ENCODE results near the gene OSM. TPM values are rescaled to one million over a fixed set of nuclear protein-coding genes. Genes with fewer than 3 reads are reported as not detected.

The OSM gene
- total RNA-seq, 1 experiment from 2014 or later, result not detected

- Histone ChIP-seq H3K4me2 (ENCODE audit: low read length) (no peak overlapping the region), H4K20me1 (ENCODE audit: insufficient read depth) (no peaks in the 10 kb centered on the region), H3K4me1 (ENCODE audit: control insufficient read depth in 1 of 2, insufficient read depth in 2 of 2, low read length in 2 of 2) (peaks cover 8 to 47% of the 10 kb centered on the region in 2 experiments), H3K9me2 (ENCODE audit: insufficient read depth) (no peaks in the 10 kb centered on the region), H3K27ac (ENCODE audit: low read depth, low read length) (no peak overlapping the region), H3K79me2 (ENCODE audit: insufficient read depth, low read length) (peaks cover 21% of the 10 kb centered on the region), H3K9ac (ENCODE audit: low read length) (no peak overlapping the region), H2AFZ (ENCODE audit: low read depth, low read length, poor library complexity, severe bottlenecking) (no peak overlapping the region), H3K9me3 (ENCODE audit: control insufficient read depth in 1 of 2, insufficient read depth in 1 of 2, low read depth in 1 of 2, low read length in 2 of 2) (no peaks in the 10 kb centered on the region), H3K36me3 (ENCODE audit: control insufficient read depth in 1 of 2, insufficient read depth in 2 of 2, low read length in 2 of 2) (no peaks in the 10 kb centered on the region), H3K4me3 (replicated peaks in 1 of 2; ENCODE audit: low read depth in 1 of 2, low read length in 2 of 2) (no peak overlapping the region), H3K27me3 (ENCODE audit: insufficient read depth, low read length) (no peaks in the 10 kb centered on the region)
- TF ChIP-seq ZBTB33 (IDR thresholded peaks at IDR 0.05; ENCODE audit: extremely low read depth, insufficient replicate concordance, low read length) (no peak), POLR2AphosphoS5 (IDR thresholded peaks at IDR 0.05; ENCODE audit: low read depth, low read length) (no peak), EZH2 (IDR thresholded peaks at IDR 0.05) (no peak), ZFX (IDR thresholded peaks at IDR 0.05) (no peak), EZH2phosphoT487 (IDR thresholded peaks at IDR 0.05; ENCODE audit: borderline replicate concordance) (no peak), CTCF (IDR thresholded peaks at IDR 0.05 in 2 of 3, conservative IDR thresholded peaks at IDR 0.05 in 1 of 3; ENCODE audit: borderline replicate concordance in 1 of 3, insufficient read depth in 1 of 3, low read depth in 2 of 3, low read length in 2 of 3) (no peak), SP1 (IDR thresholded peaks at IDR 0.05; ENCODE audit: low read depth) (no peak), TCF7L2 (IDR thresholded peaks at IDR 0.05; ENCODE audit: borderline replicate concordance, extremely low read depth, insufficient read depth, insufficient read length) (no peak), SIN3A (IDR thresholded peaks at IDR 0.05; ENCODE audit: low read depth) (no peak)
- intact Hi-C loops (cut with micrococcal nuclease), result no loop called here
- no TSS peak for BruUV-seq (replicated peaks)
- ATAC-seq (no peak), DNase-seq (ENCODE audit: low read depth, low spot score) (no peak)
- ChIA-PET POLR2A (interaction anchor here (1.4 kb wide), 1 partner anchor 64 kb away, joined by 3 read pairs; no protein-coding TSS in a partner anchor), CTCF (interaction anchor here (1.9 kb wide), 1 partner anchor 27 kb away, joined by 7 read pairs; no protein-coding TSS in a partner anchor), RAD21 (ENCODE audit: low non-redundant PET in 1 of 2, low total read pairs in 2 of 2, uncharacterized antibody in 2 of 2, unreplicated experiment in 2 of 2) (no interaction called here)
Observed at GRCh38 chr22:30260682-30261081, 6.0 kb downstream of the OSM start.

Data from HCT116 (cell line).